Measurements from ENCODE around the gene MTG2.

DNA sequence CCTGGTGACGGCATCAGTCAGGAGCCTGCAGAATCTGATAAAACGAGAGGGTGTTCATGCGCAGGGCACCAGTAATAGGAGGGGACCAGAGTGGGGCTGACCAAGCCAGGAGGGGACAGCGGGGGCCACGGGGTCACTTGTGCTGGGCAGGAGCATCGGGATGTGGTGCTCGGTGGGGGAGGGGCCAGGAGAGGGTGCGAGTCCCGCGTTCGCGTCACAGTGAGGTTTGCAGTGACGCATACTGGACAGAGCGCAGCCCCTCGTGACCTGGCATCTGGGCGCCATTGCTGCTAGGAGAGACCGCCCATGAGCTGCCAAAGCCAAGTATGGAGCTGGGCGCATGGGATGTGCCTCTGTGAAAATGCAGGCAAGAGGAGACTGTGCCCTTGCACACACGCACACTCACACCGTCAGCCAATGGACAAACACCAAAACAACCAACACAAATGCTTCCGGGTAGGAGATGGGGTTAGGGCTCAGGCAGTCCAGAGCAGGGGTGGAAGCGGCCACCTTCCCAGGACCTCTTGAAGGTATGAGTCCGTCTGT is 13.9 kb upstream of the MTG2 start:
- TF ChIP-seq, protein P1, sequence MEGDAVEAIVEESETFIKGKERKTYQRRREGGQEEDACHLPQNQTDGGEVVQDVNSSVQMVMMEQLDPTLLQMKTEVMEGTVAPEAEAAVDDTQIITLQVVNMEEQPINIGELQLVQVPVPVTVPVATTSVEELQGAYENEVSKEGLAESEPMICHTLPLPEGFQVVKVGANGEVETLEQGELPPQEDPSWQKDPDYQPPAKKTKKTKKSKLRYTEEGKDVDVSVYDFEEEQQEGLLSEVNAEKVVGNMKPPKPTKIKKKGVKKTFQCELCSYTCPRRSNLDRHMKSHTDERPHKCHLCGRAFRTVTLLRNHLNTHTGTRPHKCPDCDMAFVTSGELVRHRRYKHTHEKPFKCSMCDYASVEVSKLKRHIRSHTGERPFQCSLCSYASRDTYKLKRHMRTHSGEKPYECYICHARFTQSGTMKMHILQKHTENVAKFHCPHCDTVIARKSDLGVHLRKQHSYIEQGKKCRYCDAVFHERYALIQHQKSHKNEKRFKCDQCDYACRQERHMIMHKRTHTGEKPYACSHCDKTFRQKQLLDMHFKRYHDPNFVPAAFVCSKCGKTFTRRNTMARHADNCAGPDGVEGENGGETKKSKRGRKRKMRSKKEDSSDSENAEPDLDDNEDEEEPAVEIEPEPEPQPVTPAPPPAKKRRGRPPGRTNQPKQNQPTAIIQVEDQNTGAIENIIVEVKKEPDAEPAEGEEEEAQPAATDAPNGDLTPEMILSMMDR (conservative IDR thresholded peaks at IDR 0.05; ENCODE audit: low read depth, low read length): no peak
- TF ChIP-seq EZH2 (IDR thresholded peaks at IDR 0.05; ENCODE audit: low read length, unreplicated experiment) (no peak), EZH2phosphoT487 (IDR thresholded peaks at IDR 0.05; ENCODE audit: borderline replicate concordance, low read length) (no peak)

Data from PC-3 (cell line).